GM12892 (cell line): ENCODE results near the gene C1orf50.

ENCODE experiments used
- POLR2A ChIP-seq: IDR thresholded peaks from 2 replicates; pipeline ENCODE4 v1.6.1; 2011; ENCODE audit warnings: low read depth, low read length, control low read depth
- POLR2AphosphoS5 ChIP-seq: IDR thresholded peaks from 2 replicates; pipeline ENCODE4 v1.6.1; 2011; ENCODE audit warnings: low read depth, low read length, control low read depth

GRCh38 chr1:42784547-42784945 lies 17.5 kb downstream of the C1orf50 start:
- no peak for TF ChIP-seq POLR2A
- no peak for TF ChIP-seq POLR2AphosphoS5
